Stomach (tissue), 9 donors: ENCODE measurements around the gene CCDC127. TPM values are rescaled to one million over a fixed set of nuclear protein-coding genes. Genes with fewer than 3 reads are reported as not detected.
A peak's percentile ranks its signal among the peaks of the same experiment; 100 is the strongest.

Experiments
- DNase-seq, 2 donors: peaks; one replicate each; pipeline versions ENCODE4 v3.0.0 to v3.0.0-alpha.2; 2013 to 2019
- H3K27ac ChIP-seq, 5 donors: fragments of 200-600 bp in 4 of 5; sonication (generic) in 4 of 5; one replicate each; pipeline ENCODE4 v1.5.1; 2013 to 2019; ENCODE audit warnings: mild to moderate bottlenecking in 1 of 5, moderate library complexity in 1 of 5
- H3K27me3 ChIP-seq, 3 donors: fragments of 200-600 bp; sonication (generic); one replicate each; pipeline ENCODE4 v1.5.1; 2017 to 2019; ENCODE audit warnings: mixed run types in 1 of 3
- H3K36me3 ChIP-seq, 4 donors: fragments of 200-600 bp; sonication (generic); 1 replicate in 3 of 4; 2 replicates in 1 of 4; pipeline ENCODE4 v1.5.1; 2016 to 2019
- H3K4me1 ChIP-seq, 4 donors: fragments of 200-600 bp; sonication (generic); one replicate each; pipeline ENCODE4 v1.5.1; 2016 to 2019
- H3K4me3 ChIP-seq, 4 donors: fragments of 200-600 bp; sonication (generic) in 3 of 4; one replicate each; pipeline ENCODE4 v1.5.1; 2016 to 2019; ENCODE audit warnings: mild to moderate bottlenecking in 1 of 4
- H3K9me3 ChIP-seq, 4 donors: fragments of 200-600 bp; sonication (generic); one replicate each; pipeline ENCODE4 v1.5.1; 2016 to 2019
- EP300 ChIP-seq: sonication (generic); formaldehyde crosslinking; IDR thresholded peaks from one replicate; pipeline ENCODE4 v1.6.1; 2017; ENCODE audit warnings: antibody characterized with exemption
- POLR2A ChIP-seq, 4 donors: fragments of 450-650 bp; IDR thresholded peaks; one replicate each; pipeline ENCODE4 v1.6.1; 2016; ENCODE audit warnings: antibody characterized with exemption in 4 of 4, control low read depth in 2 of 4, mild to moderate bottlenecking in 1 of 4, moderate library complexity in 1 of 4
- POLR2AphosphoS5 ChIP-seq, 3 donors: sonication (generic); formaldehyde crosslinking; IDR thresholded peaks; one replicate each; pipeline ENCODE4 v1.6.1; 2016; ENCODE audit warnings: antibody characterized with exemption in 3 of 3
- WGBS, 5 donors: extraction: QIAGEN DNeasy Blood & Tissue Kit in 3 of 5; methylation state at CpG; one replicate each; pipeline versions ENCODE4 v1.1.5 to v1.1.7; 2013 to 2018; 5-methylcytosine and 5-hydroxymethylcytosine counted together
- intact Hi-C: fragments of 100-400 bp; cut with DNase I; formaldehyde crosslinking; loops from one replicate; pipeline ENCODE4 v1.15.1; 2023; ENCODE audit warnings: low total_unique reads
- polyA plus RNA-seq, 3 donors: library from polyadenylated mRNA; stranded (reverse); fragments of 200-250 nt; gene quantifications; one replicate each; pipeline ENCODE4 v1.2.3, GENCODE V29; 2013
- total RNA-seq, 5 donors: library from RNA; depleted of rRNA; stranded (reverse); fragments of >200 nt; gene quantifications; one replicate each; pipeline versions ENCODE4 v1.1.0 to v1.2.3, GENCODE V29; 2014 to 2016
- TF ChIP-seq, protein P1 (sequence below), 7 experiments: fragments of 450-650 bp in 4 of 7; fragments of 200-600 bp in 3 of 7; sonication (generic) in 3 of 7; IDR thresholded peaks; one replicate each; pipeline ENCODE4 v1.5.1; 2016 to 2019; ENCODE audit warnings: antibody characterized with exemption in 7 of 7, control low read depth in 2 of 7, mild to moderate bottlenecking in 1 of 7
- donor health status: healthy with polysubstance abuse.
- donor health status: Bipolar disorder and iron deficiency.
- donor health status: healthy.

Gene CCDC127
- total and polyA plus RNA-seq, 8 donors: 1.2 to 8.5 (median 1.8) TPM

- 84 to 95% (median 86%) methylated on average over 7 to 46 of the region's 46 CpGs for WGBS, 5 donors
- peaks cover 0 to 42% (median 9%) of the 10 kb centered on the region in 3 donors for H3K27me3 ChIP-seq
- H3K9me3 ChIP-seq: no peaks in the 10 kb centered on the region
- H3K4me3 ChIP-seq: peak overlapping the region in 1 of 4 donors; percentile 39
- intact Hi-C loops: no loop called here
- TF ChIP-seq POLR2A (IDR thresholded peaks at IDR 0.05): no peak
- TF ChIP-seq, protein P1, sequence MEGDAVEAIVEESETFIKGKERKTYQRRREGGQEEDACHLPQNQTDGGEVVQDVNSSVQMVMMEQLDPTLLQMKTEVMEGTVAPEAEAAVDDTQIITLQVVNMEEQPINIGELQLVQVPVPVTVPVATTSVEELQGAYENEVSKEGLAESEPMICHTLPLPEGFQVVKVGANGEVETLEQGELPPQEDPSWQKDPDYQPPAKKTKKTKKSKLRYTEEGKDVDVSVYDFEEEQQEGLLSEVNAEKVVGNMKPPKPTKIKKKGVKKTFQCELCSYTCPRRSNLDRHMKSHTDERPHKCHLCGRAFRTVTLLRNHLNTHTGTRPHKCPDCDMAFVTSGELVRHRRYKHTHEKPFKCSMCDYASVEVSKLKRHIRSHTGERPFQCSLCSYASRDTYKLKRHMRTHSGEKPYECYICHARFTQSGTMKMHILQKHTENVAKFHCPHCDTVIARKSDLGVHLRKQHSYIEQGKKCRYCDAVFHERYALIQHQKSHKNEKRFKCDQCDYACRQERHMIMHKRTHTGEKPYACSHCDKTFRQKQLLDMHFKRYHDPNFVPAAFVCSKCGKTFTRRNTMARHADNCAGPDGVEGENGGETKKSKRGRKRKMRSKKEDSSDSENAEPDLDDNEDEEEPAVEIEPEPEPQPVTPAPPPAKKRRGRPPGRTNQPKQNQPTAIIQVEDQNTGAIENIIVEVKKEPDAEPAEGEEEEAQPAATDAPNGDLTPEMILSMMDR (IDR thresholded peaks at IDR 0.05): no peak
- no peak for TF ChIP-seq POLR2AphosphoS5 (IDR thresholded peaks at IDR 0.05)
- no peak for TF ChIP-seq EP300
- peak overlapping the region in 2 of 5 donors; percentile 76 for H3K27ac ChIP-seq
- H3K36me3 ChIP-seq: no peaks in the 10 kb centered on the region
- no peak for DNase-seq
- H3K4me1 ChIP-seq: peaks cover 22 to 36% (median 31%) of the 10 kb centered on the region in 4 donors
Measured at GRCh38 chr5:191949-192690, 25.8 kb downstream of the CCDC127 start.

DNA sequence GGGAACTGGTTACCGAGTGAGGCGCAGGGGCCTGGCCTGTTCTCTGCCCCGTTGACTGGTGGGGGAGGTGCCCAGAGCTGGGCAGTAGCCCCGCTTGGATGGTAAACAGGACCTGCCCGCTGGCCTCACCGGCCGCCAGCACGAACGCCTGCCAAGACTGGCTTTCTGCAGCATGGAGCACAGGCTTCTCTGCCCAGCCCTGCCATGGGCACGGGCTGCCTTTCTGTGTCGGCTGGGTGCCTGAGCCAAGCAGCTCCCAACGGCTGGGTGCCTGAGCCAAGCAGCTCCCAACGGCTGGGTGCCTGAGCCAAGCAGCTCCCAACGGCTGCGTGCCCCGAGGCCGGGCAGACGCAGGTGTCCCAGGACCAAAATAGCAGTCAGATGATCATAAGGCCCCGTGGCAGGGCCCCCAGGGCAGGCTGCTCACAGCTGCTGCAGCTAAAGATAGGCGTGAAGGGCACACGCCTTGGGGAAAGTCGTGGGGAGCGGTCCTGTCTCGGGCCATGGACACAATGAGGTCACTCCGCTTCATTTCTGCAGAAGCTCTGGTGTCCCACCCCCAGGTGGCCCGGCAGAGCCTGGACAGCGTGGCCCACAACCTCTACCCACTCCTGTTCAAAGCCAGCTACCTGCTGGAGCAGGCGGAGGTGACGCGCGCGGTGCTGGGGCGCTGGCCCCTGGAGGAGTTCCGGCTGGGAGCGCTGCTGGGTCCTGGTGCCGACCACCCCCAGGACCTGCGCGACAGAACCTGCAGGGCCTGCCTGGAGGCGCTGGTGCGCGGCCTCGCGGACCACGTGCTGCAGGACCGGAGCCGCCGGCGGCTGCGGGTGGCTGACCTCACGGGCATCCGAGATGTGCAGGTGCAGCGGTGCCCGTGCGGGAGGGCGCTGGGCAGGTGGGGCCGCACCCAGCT, 26.7 kb downstream of the CCDC127 start, which contains the start of gene LRRC14B:
Gene LRRC14B (plus strand): TSS at position 460 of the 913 bp plus-strand sequence. CDS start 44 bp downstream, at position 504.
- Histone ChIP-seq H3K36me3 (no peaks in the 10 kb centered on the region), H3K9me3 (no peaks in the 10 kb centered on the region), H3K27ac (peak within 1 kb of the TSS in 4 of 5 donors; percentile 48 to 76 (median 68)), H3K4me3 (peak within 1 kb of the TSS; percentile 20 to 39 (median 22)), H3K4me1 (peaks cover 22 to 36% (median 31%) of the 10 kb centered on the region in 4 donors), H3K27me3 (peaks cover 0 to 45% (median 9%) of the 10 kb centered on the region in 3 donors)
- intact Hi-C loops: no loop called here
- WGBS, 5 donors: 9 to 33% (median 10%) methylated on average over 17 to 56 of the region's 56 CpGs
- no peak for TF ChIP-seq POLR2AphosphoS5 (IDR thresholded peaks at IDR 0.05)
- no peak for TF ChIP-seq EP300
- TF ChIP-seq, protein P1 (IDR thresholded peaks at IDR 0.05): no peak
- TF ChIP-seq POLR2A (IDR thresholded peaks at IDR 0.05): no peak
- DNase-seq: peak; percentile 73 to 90

DNA sequence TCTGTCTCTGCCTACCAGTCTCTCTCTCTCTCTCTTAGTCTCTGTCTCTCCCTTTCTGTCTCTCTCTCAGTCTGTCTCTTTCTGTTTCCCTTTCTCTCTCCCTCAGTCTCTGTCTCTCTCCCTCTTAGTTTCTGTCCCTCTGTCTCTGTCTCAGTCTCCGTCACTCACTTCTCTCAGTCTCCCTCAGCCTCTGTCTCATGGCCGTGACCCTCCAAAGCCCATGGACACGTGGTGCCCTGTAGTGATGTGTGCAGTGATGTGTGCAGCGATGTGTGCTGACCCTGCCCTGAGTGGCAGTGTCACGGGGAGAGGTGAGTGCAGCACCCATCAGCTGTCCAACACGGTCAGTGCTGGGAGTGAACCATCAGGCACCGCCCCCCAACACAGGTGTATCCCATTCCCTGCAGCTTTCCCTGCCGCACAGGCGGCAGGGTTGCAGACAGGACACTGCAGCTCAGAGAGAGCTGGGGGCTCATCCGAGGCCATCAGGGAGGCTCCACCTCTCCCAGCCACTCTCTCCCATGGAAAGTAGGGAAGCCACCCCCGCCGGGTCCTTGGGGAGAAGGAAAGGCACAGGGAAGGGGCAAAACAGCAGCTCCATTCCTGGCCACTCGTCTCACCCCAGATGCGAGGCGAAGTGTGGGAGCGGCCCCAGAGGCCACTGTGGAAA, 27.5 kb downstream of the CCDC127 start:
- 26 to 65% (median 45%) methylated on average over 11 to 16 of the region's 16 CpGs for WGBS, 5 donors
- TF ChIP-seq EP300 (no peak), POLR2AphosphoS5 (IDR thresholded peaks at IDR 0.05) (no peak), POLR2A (IDR thresholded peaks at IDR 0.05) (no peak)
- TF ChIP-seq, protein P1 (IDR thresholded peaks at IDR 0.05): no peak
- Histone ChIP-seq H3K27me3 (peaks cover 0 to 45% (median 9%) of the 10 kb centered on the region in 3 donors), H3K27ac (peak overlapping the region in 4 of 5 donors; percentile 48 to 76 (median 68)), H3K36me3 (no peaks in the 10 kb centered on the region), H3K4me1 (peaks cover 22 to 36% (median 31%) of the 10 kb centered on the region in 4 donors), H3K4me3 (peak overlapping the region in 2 of 4 donors; percentile 22 to 39), H3K9me3 (no peaks in the 10 kb centered on the region)
- intact Hi-C loops: no loop called here
- DNase-seq: no peak

DNA sequence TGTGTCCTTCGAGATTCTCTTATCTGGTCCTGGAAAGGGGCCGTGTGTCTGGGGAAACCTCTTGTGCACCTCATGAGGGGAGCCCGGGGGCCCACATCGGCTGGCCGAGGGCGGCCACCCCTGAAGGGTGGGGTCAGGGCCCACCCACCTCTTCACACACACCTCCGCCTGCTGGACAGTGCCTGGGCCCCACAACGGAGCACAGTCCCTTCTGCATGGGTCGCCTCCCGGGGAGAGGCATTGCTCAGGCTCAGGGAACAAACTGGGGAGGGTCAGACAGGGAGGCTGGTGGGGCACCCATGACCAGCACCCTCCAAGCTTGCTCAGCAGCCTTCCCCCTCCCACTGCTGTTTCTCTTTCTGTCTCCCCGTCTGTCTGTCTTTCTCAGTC, 28.0 kb downstream of the CCDC127 start:
- H3K4me3 ChIP-seq: no peak overlapping the region
- H3K4me1 ChIP-seq: peaks cover 22 to 40% (median 31%) of the 10 kb centered on the region in 4 donors
- no peaks in the 10 kb centered on the region for H3K36me3 ChIP-seq
- no peak for DNase-seq
- WGBS, 5 donors: 54 to 72% (median 68%) methylated on average over 10 to 11 of the region's 11 CpGs
- H3K9me3 ChIP-seq: no peaks in the 10 kb centered on the region
- H3K27me3 ChIP-seq: peaks cover 0 to 45% (median 9%) of the 10 kb centered on the region in 3 donors
- no peak for TF ChIP-seq POLR2A (IDR thresholded peaks at IDR 0.05)
- TF ChIP-seq, protein P1 (IDR thresholded peaks at IDR 0.05): no peak
- TF ChIP-seq POLR2AphosphoS5 (IDR thresholded peaks at IDR 0.05): no peak
- no peak for TF ChIP-seq EP300
- intact Hi-C loops: no loop called here
- H3K27ac ChIP-seq: peak overlapping the region in 2 of 5 donors; percentile 76
